HEK293T (cell line): ENCODE results near the gene MEI1.

Experiments used
- ARNT ChIP-seq: fragments of 450-650 bp; IDR thresholded peaks from 2 replicates; pipeline ENCODE4 v1.6.1; 2017; ENCODE audit warnings: mild to moderate bottlenecking
- BHLHE40 ChIP-seq: fragments of 450-650 bp; IDR thresholded peaks from 2 replicates; pipeline ENCODE4 v1.6.1; 2016; ENCODE audit warnings: mild to moderate bottlenecking, moderate library complexity, borderline replicate concordance
- ELF4 ChIP-seq: fragments of 450-650 bp; IDR thresholded peaks from 2 replicates; pipeline ENCODE4 v1.6.1; 2017; ENCODE audit warnings: antibody characterized with exemption
- FOXA1 ChIP-seq: fragments of 450-650 bp; IDR thresholded peaks from 2 replicates; pipeline ENCODE4 v1.6.1; 2016; ENCODE audit warnings: mild to moderate bottlenecking
- FOXK2 ChIP-seq: fragments of 450-650 bp; IDR thresholded peaks from 2 replicates; pipeline ENCODE4 v1.6.1; 2016; ENCODE audit warnings: mild to moderate bottlenecking
- FOXM1 ChIP-seq: fragments of 450-650 bp; IDR thresholded peaks from 2 replicates; pipeline ENCODE4 v1.6.1; 2017; ENCODE audit warnings: mild to moderate bottlenecking, borderline replicate concordance
- HDGF ChIP-seq: fragments of 450-650 bp; IDR thresholded peaks from 2 replicates; pipeline ENCODE4 v1.6.1; 2017; ENCODE audit warnings: antibody characterized with exemption, borderline replicate concordance
- L3MBTL2 ChIP-seq: fragments of 450-650 bp; conservative IDR thresholded peaks from 2 replicates; pipeline ENCODE4 v1.6.1; 2016; ENCODE audit warnings: mild to moderate bottlenecking
- SP1 ChIP-seq: fragments of 450-650 bp; IDR thresholded peaks from 2 replicates; pipeline ENCODE4 v1.6.1; 2017
- SUZ12 ChIP-seq: fragments of 450-650 bp; IDR thresholded peaks from 2 replicates; pipeline ENCODE4 v1.6.1; 2016; ENCODE audit warnings: mild to moderate bottlenecking
- TARDBP ChIP-seq: fragments of 450-650 bp; IDR thresholded peaks from 2 replicates; pipeline ENCODE4 v1.6.1; 2016

GRCh38 chr22:41650229-41650628 lies 49.1 kb upstream of the MEI1 start:
- TF ChIP-seq SUZ12 (no peak), SP1 (no peak), FOXA1 (no peak), L3MBTL2 (no peak), FOXM1 (no peak), TARDBP (no peak), ARNT (no peak), FOXK2 (no peak), BHLHE40 (no peak), HDGF (no peak), ELF4 (no peak)
